Measurements from ENCODE around the gene ZFP36L2.

- TF ChIP-seq GATA2 (IDR thresholded peaks at IDR 0.05; ENCODE audit: low read depth, low read length) (no peak), GATA3 (IDR thresholded peaks at IDR 0.05; ENCODE audit: low read depth, low read length) (no peak)
Measured at GRCh38 chr2:43178602-43179542, 47.5 kb downstream of the ZFP36L2 start.

Measured in SH-SY5Y (cell line).